Spleen (tissue), 7 donors: ENCODE measurements around the gene TRMT44.

Experiments
- POLR2A ChIP-seq, 3 donors: fragments of 450-650 bp; IDR thresholded peaks; one replicate each; pipeline ENCODE4 v1.5.1; 2017; ENCODE audit warnings: antibody characterized with exemption in 3 of 3, mild to moderate bottlenecking in 1 of 3
- POLR2AphosphoS5 ChIP-seq, 3 donors: sonication (generic); formaldehyde crosslinking; IDR thresholded peaks; one replicate each; pipeline ENCODE4 v1.5.1; 2017; ENCODE audit warnings: antibody characterized with exemption in 3 of 3
- TF ChIP-seq, protein P1 (sequence below), 11 experiments: fragments of 200-600 bp in 7 of 11; fragments of 450-650 bp in 4 of 11; sonication (generic) in 4 of 11; IDR thresholded peaks in 8 of 11; conservative IDR thresholded peaks in 3 of 11; 1 replicate in 7 of 11; 2 replicates in 4 of 11; pipeline versions ENCODE4 v1.4.0 to v1.8.0; 2016 to 2021; ENCODE audit warnings: antibody characterized with exemption in 11 of 11, inconsistent platforms in 4 of 11, mild to moderate bottlenecking in 1 of 11
- donor health status: DM: no; HTN: no; CAD: no; lungs with moderate emphysema.
- donor health status: DM: no; HTN: no; CAD: no.
- donor health status: DM: no; HTN: no; CAD: no.

DNA sequence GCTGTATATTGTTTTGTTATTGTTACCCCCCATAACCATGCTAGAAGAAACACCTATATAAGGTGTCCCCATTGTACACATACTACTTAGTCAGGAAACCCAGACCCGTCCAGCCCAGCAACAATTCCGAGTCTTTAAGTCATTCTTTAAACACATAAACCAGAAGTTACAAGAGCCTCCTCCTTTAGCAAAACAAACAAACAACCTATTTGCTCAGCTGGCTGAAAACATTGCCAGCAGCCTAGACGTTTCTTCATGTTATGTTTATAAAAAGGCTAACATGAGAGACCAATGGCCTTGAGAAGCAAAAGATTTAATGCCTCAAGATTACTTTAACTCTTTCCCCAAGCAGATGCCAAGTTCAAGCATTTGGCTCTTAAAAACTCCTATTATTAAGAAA lies 1.4 kb upstream of the TRMT44 start:
- no peak for TF ChIP-seq POLR2A (IDR thresholded peaks at IDR 0.05)
- TF ChIP-seq, protein P1, sequence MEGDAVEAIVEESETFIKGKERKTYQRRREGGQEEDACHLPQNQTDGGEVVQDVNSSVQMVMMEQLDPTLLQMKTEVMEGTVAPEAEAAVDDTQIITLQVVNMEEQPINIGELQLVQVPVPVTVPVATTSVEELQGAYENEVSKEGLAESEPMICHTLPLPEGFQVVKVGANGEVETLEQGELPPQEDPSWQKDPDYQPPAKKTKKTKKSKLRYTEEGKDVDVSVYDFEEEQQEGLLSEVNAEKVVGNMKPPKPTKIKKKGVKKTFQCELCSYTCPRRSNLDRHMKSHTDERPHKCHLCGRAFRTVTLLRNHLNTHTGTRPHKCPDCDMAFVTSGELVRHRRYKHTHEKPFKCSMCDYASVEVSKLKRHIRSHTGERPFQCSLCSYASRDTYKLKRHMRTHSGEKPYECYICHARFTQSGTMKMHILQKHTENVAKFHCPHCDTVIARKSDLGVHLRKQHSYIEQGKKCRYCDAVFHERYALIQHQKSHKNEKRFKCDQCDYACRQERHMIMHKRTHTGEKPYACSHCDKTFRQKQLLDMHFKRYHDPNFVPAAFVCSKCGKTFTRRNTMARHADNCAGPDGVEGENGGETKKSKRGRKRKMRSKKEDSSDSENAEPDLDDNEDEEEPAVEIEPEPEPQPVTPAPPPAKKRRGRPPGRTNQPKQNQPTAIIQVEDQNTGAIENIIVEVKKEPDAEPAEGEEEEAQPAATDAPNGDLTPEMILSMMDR (IDR thresholded peaks at IDR 0.05 in 8 of 11, conservative IDR thresholded peaks at IDR 0.05 in 3 of 11), result no peak
- TF ChIP-seq POLR2AphosphoS5 (IDR thresholded peaks at IDR 0.05), result no peak
